HAP-1 (cell line): Measurements from ENCODE around the gene KLRF2.

ENCODE experiments used
- DNase-seq, 2 experiments: peaks; one replicate each; pipeline ENCODE4 v3.0.0-alpha.2; 2016 to 2020; ENCODE audit warnings: low spot score in 2 of 2
- H3K27me3 ChIP-seq: fragments of 250-450 bp; sonication (Bioruptor Pico); 2 replicates; pipeline ENCODE4 v1.5.1; 2020; ENCODE audit warnings: low read depth, mild to moderate bottlenecking, moderate library complexity
- H3K36me3 ChIP-seq: fragments of 250-450 bp; sonication (Bioruptor Pico); replicated peaks from 2 replicates; pipeline ENCODE4 v1.5.1; 2020; ENCODE audit warnings: mild to moderate bottlenecking
- H3K4me1 ChIP-seq: fragments of 250-450 bp; sonication (Bioruptor Pico); 2 replicates; pipeline ENCODE4 v1.5.1; 2020; ENCODE audit warnings: mild to moderate bottlenecking
- H3K4me3 ChIP-seq: fragments of 250-450 bp; sonication (Bioruptor Pico); 2 replicates; pipeline ENCODE4 v1.5.1; 2020; ENCODE audit warnings: mild to moderate bottlenecking, moderate library complexity
- H3K9me3 ChIP-seq: fragments of 250-450 bp; sonication (Bioruptor Pico); 2 replicates; pipeline ENCODE4 v1.5.1; 2020; ENCODE audit warnings: mild to moderate bottlenecking, moderate library complexity
- in situ Hi-C: fragments of 300-500 bp; cut with MboI; formaldehyde crosslinking; loops from 3 replicates; pipeline ENCODE4 v1.14.3; 2020; ENCODE audit warnings: low sequenced_read_pairs, inconsistent platforms, mixed read lengths

KLRF2 gene

GRCh38 chr12:9902539-9903228, 21.4 kb downstream of the KLRF2 start:
- Histone ChIP-seq H3K36me3 (no peaks in the 10 kb centered on the region), H3K4me1 (no peaks in the 10 kb centered on the region; the same call in 1 of the 2 replicates), H3K27me3 (no peaks in the 10 kb centered on the region), H3K9me3 (no peaks in the 10 kb centered on the region; the same call in 1 of the 2 replicates), H3K4me3 (no peak overlapping the region)
- in situ Hi-C loops: no loop called here
- no peak for DNase-seq

GRCh38 chr12:9906873-9907272, 25.6 kb downstream of the KLRF2 start:
- Histone ChIP-seq H3K36me3 (no peaks in the 10 kb centered on the region), H3K9me3 (peaks cover 12% of the 10 kb centered on the region), H3K27me3 (no peaks in the 10 kb centered on the region), H3K4me3 (no peak overlapping the region), H3K4me1 (no peaks in the 10 kb centered on the region)
- in situ Hi-C loops: loop anchor here (5.0 kb wide), 1 partner anchor 90 kb away; no protein-coding TSS in a partner anchor
- DNase-seq: no peak

GRCh38 chr12:9907769-9908168, 26.5 kb downstream of the KLRF2 start:
- no peak overlapping the region for H3K4me3 ChIP-seq
- no peak for DNase-seq
- no peaks in the 10 kb centered on the region for H3K36me3 ChIP-seq
- no peaks in the 10 kb centered on the region for H3K4me1 ChIP-seq
- in situ Hi-C loops: loop anchor here (5.0 kb wide), 1 partner anchor 90 kb away; no protein-coding TSS in a partner anchor
- no peaks in the 10 kb centered on the region for H3K27me3 ChIP-seq
- H3K9me3 ChIP-seq: peaks cover 12% of the 10 kb centered on the region

GRCh38 chr12:9908350-9908749, 27.1 kb downstream of the KLRF2 start:
- in situ Hi-C loops: loop anchor here (5.0 kb wide), 1 partner anchor 91 kb away; no protein-coding TSS in a partner anchor
- Histone ChIP-seq H3K9me3 (peaks cover 12% of the 10 kb centered on the region), H3K27me3 (no peaks in the 10 kb centered on the region), H3K36me3 (no peaks in the 10 kb centered on the region), H3K4me3 (no peak overlapping the region), H3K4me1 (no peaks in the 10 kb centered on the region)
- DNase-seq: no peak

- in situ Hi-C loops: loop anchor here (5.0 kb wide), 1 partner anchor 92 kb away; no protein-coding TSS in a partner anchor
- Histone ChIP-seq H3K27me3 (no peaks in the 10 kb centered on the region), H3K4me3 (no peak overlapping the region), H3K4me1 (no peaks in the 10 kb centered on the region), H3K9me3 (peaks cover 12% of the 10 kb centered on the region), H3K36me3 (no peaks in the 10 kb centered on the region)
- no peak for DNase-seq
Measured at GRCh38 chr12:9909724-9910123, 28.4 kb downstream of the KLRF2 start.

GRCh38 chr12:9910716-9911421, 29.6 kb downstream of the KLRF2 start:
- DNase-seq: no peak
- H3K9me3 ChIP-seq: peaks cover 12% of the 10 kb centered on the region
- no peaks in the 10 kb centered on the region for H3K36me3 ChIP-seq
- H3K4me1 ChIP-seq: no peaks in the 10 kb centered on the region
- no peak overlapping the region for H3K4me3 ChIP-seq
- in situ Hi-C loops: no loop called here
- H3K27me3 ChIP-seq: no peaks in the 10 kb centered on the region

- Histone ChIP-seq H3K36me3 (no peaks in the 10 kb centered on the region), H3K4me1 (no peaks in the 10 kb centered on the region), H3K9me3 (peaks cover 12% of the 10 kb centered on the region), H3K4me3 (no peak overlapping the region), H3K27me3 (no peaks in the 10 kb centered on the region)
- in situ Hi-C loops: no loop called here
- no peak for DNase-seq
Measured at GRCh38 chr12:9911708-9912107, 30.4 kb downstream of the KLRF2 start.

- in situ Hi-C loops: no loop called here
- H3K9me3 ChIP-seq: 0 out of 2 replicates have a peak, but pooled peaks cover 6% of the 10 kb centered on the region
Measured at GRCh38 chr12:9919443-9919842, 38.2 kb downstream of the KLRF2 start.

GRCh38 chr12:9920451-9920850, 39.2 kb downstream of the KLRF2 start:
- no peaks in the 10 kb centered on the region for H3K36me3 ChIP-seq
- in situ Hi-C loops: no loop called here
- H3K4me3 ChIP-seq: no peak overlapping the region
- H3K4me1 ChIP-seq: peaks cover 8% of the 10 kb centered on the region
- DNase-seq: no peak
- H3K27me3 ChIP-seq: no peaks in the 10 kb centered on the region
- 0 out of 2 replicates have a peak, but pooled peaks cover 6% of the 10 kb centered on the region for H3K9me3 ChIP-seq

More at GRCh38 chr12:9919443-9919842, 38.2 kb downstream of the KLRF2 start:
- Histone ChIP-seq H3K27me3 (no peaks in the 10 kb centered on the region), H3K4me3 (no peak overlapping the region), H3K36me3 (no peaks in the 10 kb centered on the region), H3K4me1 (peaks cover 8% of the 10 kb centered on the region)
- no peak for DNase-seq

GRCh38 chr12:9922429-9922828, 41.1 kb downstream of the KLRF2 start:
- peaks cover 12% of the 10 kb centered on the region for H3K4me1 ChIP-seq
- H3K4me3 ChIP-seq: no peak overlapping the region
- 0 out of 2 replicates have a peak, but pooled peaks cover 6% of the 10 kb centered on the region for H3K9me3 ChIP-seq
- H3K36me3 ChIP-seq: no peaks in the 10 kb centered on the region
- peak in 1 of 2 experiments; percentile 10 for DNase-seq
- no peaks in the 10 kb centered on the region for H3K27me3 ChIP-seq
- in situ Hi-C loops: no loop called here

GRCh38 chr12:9925705-9926393, 44.6 kb downstream of the KLRF2 start:
- H3K36me3 ChIP-seq: no peaks in the 10 kb centered on the region
- DNase-seq: peak; percentile 58 to 81
- H3K9me3 ChIP-seq: no peaks in the 10 kb centered on the region
- H3K4me3 ChIP-seq: no peak overlapping the region
- in situ Hi-C loops: no loop called here
- H3K4me1 ChIP-seq: peaks cover 10% of the 10 kb centered on the region
- no peaks in the 10 kb centered on the region for H3K27me3 ChIP-seq

GRCh38 chr12:9926876-9927275, 45.6 kb downstream of the KLRF2 start:
- Histone ChIP-seq H3K27me3 (no peaks in the 10 kb centered on the region), H3K4me1 (peaks cover 10% of the 10 kb centered on the region), H3K4me3 (no peak overlapping the region), H3K9me3 (no peaks in the 10 kb centered on the region), H3K36me3 (no peaks in the 10 kb centered on the region)
- no peak for DNase-seq
- in situ Hi-C loops: no loop called here

- H3K36me3 ChIP-seq: no peaks in the 10 kb centered on the region
- H3K9me3 ChIP-seq: no peaks in the 10 kb centered on the region
- in situ Hi-C loops: no loop called here
- DNase-seq: no peak
- H3K4me1 ChIP-seq: peaks cover 5% of the 10 kb centered on the region; the same call in 1 of the 2 replicates
- no peak overlapping the region for H3K4me3 ChIP-seq
- no peaks in the 10 kb centered on the region for H3K27me3 ChIP-seq
Measured at GRCh38 chr12:9928607-9929006, 47.3 kb downstream of the KLRF2 start.
